CD8-positive, alpha-beta memory T cell (primary cell): ENCODE measurements around the gene KCNH6. TPM values are rescaled to one million over a fixed set of nuclear protein-coding genes. Genes with fewer than 3 reads are reported as not detected.

Experiments
- CTCF ChIA-PET: fragments of 350-600 bp; sonication (Branson Sonifier 250); formaldehyde crosslinking; loops from one replicate; lab custom pipeline; 2021; ENCODE audit warnings: antibody characterized with exemption; lab: Charles Lee
- POLR2A ChIA-PET: fragments of 350-600 bp; sonication (Branson Sonifier 250); formaldehyde crosslinking; loops from one replicate; lab custom pipeline; 2021; ENCODE audit warnings: antibody characterized with exemption; lab: Charles Lee
- DNase-seq, 5 donors: peaks; one replicate each; pipeline versions ENCODE4 v3.0.0 to v3.0.0-alpha.2; 2020 to 2022; ENCODE audit warnings: mixed read lengths in 1 of 5
- H3K27ac ChIP-seq: one replicate; pipeline ENCODE4 v1.7.0; 2013; ENCODE audit warnings: low read depth, mild to moderate bottlenecking, low read length, moderate library complexity
- H3K27me3 ChIP-seq: 2 replicates; pipeline ENCODE4 v1.7.0; 2013; ENCODE audit warnings: low read length, mild to moderate bottlenecking; ENCODE audit not compliant: insufficient read depth, poor library complexity, severe bottlenecking
- H3K36me3 ChIP-seq: 2 replicates; pipeline ENCODE4 v1.7.0; 2013; ENCODE audit warnings: mild to moderate bottlenecking, low read length, moderate library complexity; ENCODE audit not compliant: insufficient read depth
- H3K4me1 ChIP-seq: 2 replicates; pipeline ENCODE4 v1.7.0; 2013; ENCODE audit warnings: mild to moderate bottlenecking, low read length, moderate library complexity; ENCODE audit not compliant: insufficient read depth
- H3K4me3 ChIP-seq: 2 replicates; pipeline ENCODE4 v1.7.0; 2013; ENCODE audit warnings: mild to moderate bottlenecking, low read length
- H3K9me3 ChIP-seq: 2 replicates; pipeline ENCODE4 v1.7.0; 2013; ENCODE audit warnings: mild to moderate bottlenecking, low read length
- H3K27ac Mint-ChIP-seq, 8 donors: one replicate each; pipeline ENCODE4 v1.8.0; 2020 to 2021; ENCODE audit warnings: mixed read lengths in 8 of 8, mild to moderate bottlenecking in 6 of 8, inconsistent platforms in 3 of 8, moderate library complexity in 3 of 8
- H3K27me3 Mint-ChIP-seq, 2 donors: one replicate each; pipeline ENCODE4 v1.8.0; 2020 to 2021; ENCODE audit warnings: mixed read lengths in 2 of 2, mild to moderate bottlenecking in 1 of 2, moderate library complexity in 1 of 2
- H3K36me3 Mint-ChIP-seq, 3 donors: one replicate each; pipeline ENCODE4 v1.8.0; 2020 to 2021; ENCODE audit warnings: mixed read lengths in 3 of 3, inconsistent platforms in 1 of 3, mild to moderate bottlenecking in 1 of 3
- H3K4me1 Mint-ChIP-seq, 3 donors: one replicate each; pipeline ENCODE4 v1.8.0; 2020 to 2021; ENCODE audit warnings: mixed read lengths in 3 of 3, inconsistent platforms in 1 of 3, mild to moderate bottlenecking in 1 of 3
- H3K4me3 Mint-ChIP-seq, 7 donors: one replicate each; pipeline ENCODE4 v1.8.0; 2020 to 2021; ENCODE audit warnings: mixed read lengths in 7 of 7, mild to moderate bottlenecking in 6 of 7, moderate library complexity in 4 of 7, inconsistent platforms in 2 of 7
- H3K9me3 Mint-ChIP-seq, 5 donors: one replicate each; pipeline ENCODE4 v1.8.0; 2020 to 2022; ENCODE audit warnings: mixed read lengths in 5 of 5, mild to moderate bottlenecking in 3 of 5, moderate library complexity in 2 of 5, inconsistent platforms in 1 of 5
- polyA plus RNA-seq: library from polyadenylated mRNA; unstranded; fragments of 300-500 nt; fragmentation: Illumina TruSeq; gene quantifications from one replicate; pipeline ENCODE4 v1.2.3, GENCODE V29; 2021
- total RNA-seq, 2 experiments: library from RNA; stranded (reverse); gene quantifications; one replicate each; pipeline ENCODE4 v1.2.3, GENCODE V29; 2021

The KCNH6 gene
- total and polyA plus RNA-seq, 3 experiments from 2014 or later, result not detected

DNA sequence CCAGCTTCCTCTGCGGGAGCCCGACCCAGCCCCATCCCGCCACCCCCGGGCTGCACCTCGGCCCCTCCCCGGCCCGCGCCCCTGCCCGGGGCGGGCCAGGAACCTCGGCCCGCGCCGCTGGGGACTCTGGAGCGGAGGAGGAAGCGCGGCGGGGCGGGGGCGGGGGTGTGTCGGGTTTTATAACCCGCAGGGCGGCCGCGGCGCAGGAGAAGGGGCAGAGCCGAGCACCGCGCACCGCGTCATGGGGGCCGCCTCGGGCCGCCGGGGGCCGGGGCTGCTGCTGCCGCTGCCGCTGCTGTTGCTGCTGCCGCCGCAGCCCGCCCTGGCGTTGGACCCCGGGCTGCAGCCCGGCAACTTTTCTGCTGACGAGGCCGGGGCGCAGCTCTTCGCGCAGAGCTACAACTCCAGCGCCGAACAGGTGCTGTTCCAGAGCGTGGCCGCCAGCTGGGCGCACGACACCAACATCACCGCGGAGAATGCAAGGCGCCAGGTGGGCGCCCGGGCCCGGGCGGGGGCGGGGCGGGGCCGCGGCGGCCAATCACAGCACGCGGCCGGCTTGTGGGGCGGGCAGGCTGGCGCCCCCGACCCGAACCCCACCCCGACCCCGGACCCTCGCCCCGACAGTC lies 46.2 kb upstream of the KCNH6 start, which contains the start of gene ACE:
Gene ACE, plus strand, starts transcription at position 208 of the 626 bp plus-strand sequence. Its CDS starts 34 bp downstream, at position 242.
- Mint-ChIP-seq H3K36me3 (peaks cover 0 to 2% (median 0%) of the 10 kb centered on the region in 3 donors), H3K27me3 (peaks cover 7 to 10% of the 10 kb centered on the region in 2 donors), H3K4me1 (peaks cover 14 to 31% (median 14%) of the 10 kb centered on the region in 3 donors), H3K9me3 (peaks cover 0 to 4% (median 0%) of the 10 kb centered on the region in 5 donors), H3K4me3 (peak within 1 kb of the TSS; percentile 75 to 86 (median 80)), H3K27ac (peak within 1 kb of the TSS in 5 of 8 donors; percentile 34 to 88 (median 47))
- ChIA-PET POLR2A (interaction anchor here (0.9 to 3.3 kb wide), 3 partner anchors 31 to 50 kb away, joined by 3 to 19 read pairs (median 6); partner anchors contain the start of gene CYB561), CTCF (interaction anchor here (0.8 to 9.6 kb wide), 9 partner anchors 11 to 145 kb away, joined by 3 to 206 read pairs (median 14); partner anchors contain the start of gene CYB561)
- Histone ChIP-seq H3K4me3 (no peak within 1 kb of the TSS), H3K4me1 (peaks cover 14% of the 10 kb centered on the region), H3K9me3 (no peaks in the 10 kb centered on the region), H3K36me3 (no peaks in the 10 kb centered on the region), H3K27me3 (peaks cover 7% of the 10 kb centered on the region), H3K27ac (no peak within 1 kb of the TSS)
- peak; percentile 8 to 69 (median 30) for DNase-seq

DNA sequence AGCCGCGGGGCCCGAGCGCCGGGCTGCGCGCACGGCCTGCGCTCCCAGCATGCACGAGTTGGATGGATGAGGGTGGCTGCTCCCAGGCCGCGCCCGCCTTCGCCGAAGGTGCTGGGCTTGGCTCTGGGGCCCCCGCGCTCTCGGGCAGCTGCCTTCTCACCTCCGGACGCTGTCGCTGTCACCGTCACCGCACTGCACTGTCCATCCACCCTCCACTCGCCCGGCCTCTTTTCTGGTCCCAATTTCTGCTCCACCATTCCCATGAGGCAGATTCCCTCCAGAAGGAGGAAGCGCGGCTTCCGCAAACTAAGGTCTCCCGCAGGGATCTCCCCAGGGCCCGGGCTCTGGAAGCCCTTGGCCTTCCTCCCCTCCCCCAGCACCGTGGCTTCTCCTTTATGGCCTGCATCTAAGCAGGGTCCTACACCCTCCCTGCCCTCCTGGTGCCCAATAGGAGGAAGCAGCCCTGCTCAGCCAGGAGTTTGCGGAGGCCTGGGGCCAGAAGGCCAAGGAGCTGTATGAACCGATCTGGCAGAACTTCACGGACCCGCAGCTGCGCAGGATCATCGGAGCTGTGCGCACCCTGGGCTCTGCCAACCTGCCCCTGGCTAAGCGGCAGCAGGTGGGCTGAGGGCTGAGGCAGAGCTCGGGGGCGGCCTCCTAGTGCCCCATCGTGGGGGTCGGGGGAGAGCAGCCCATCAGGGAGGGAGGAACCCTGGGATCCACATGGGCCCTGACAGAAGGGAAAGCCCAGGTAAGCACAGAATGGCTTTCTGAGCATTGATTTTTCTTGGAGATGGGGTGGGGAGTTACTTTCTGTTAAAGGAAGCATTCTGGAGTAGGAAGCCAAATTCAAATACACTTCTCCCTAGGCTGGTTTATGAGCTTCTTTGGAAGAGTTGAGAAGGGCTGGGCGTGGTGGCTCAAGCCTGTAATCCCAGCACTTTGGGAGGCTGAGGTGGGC lies 45.4 kb upstream of the KCNH6 start:
- Mint-ChIP-seq H3K9me3 (peaks cover 0 to 4% (median 0%) of the 10 kb centered on the region in 5 donors), H3K27ac (peak overlapping the region in 5 of 8 donors; percentile 34 to 88 (median 47)), H3K27me3 (peaks cover 7 to 10% of the 10 kb centered on the region in 2 donors), H3K4me3 (peak overlapping the region; percentile 75 to 86 (median 80)), H3K36me3 (peaks cover 0 to 8% (median 0%) of the 10 kb centered on the region in 3 donors), H3K4me1 (peaks cover 14 to 31% (median 14%) of the 10 kb centered on the region in 3 donors)
- no peak overlapping the region for H3K4me3 ChIP-seq
- DNase-seq, result no peak
- ChIA-PET POLR2A (interaction anchor here (0.5 to 3.3 kb wide), 7 partner anchors 32 to 361 kb away, joined by 3 to 19 read pairs (median 4); partner anchors contain the start of gene CYB561), CTCF (interaction anchor here (0.9 to 9.6 kb wide), 24 partner anchors 9 to 144 kb away, joined by 3 to 206 read pairs (median 6); partner anchors contain the start of genes CYB561, DCAF7, MAP3K3 and TACO1)
- H3K27ac ChIP-seq, result no peak overlapping the region
- H3K27me3 ChIP-seq, result peaks cover 7% of the 10 kb centered on the region
- peaks cover 14% of the 10 kb centered on the region for H3K4me1 ChIP-seq
- H3K36me3 ChIP-seq, result no peaks in the 10 kb centered on the region
- no peaks in the 10 kb centered on the region for H3K9me3 ChIP-seq

DNA sequence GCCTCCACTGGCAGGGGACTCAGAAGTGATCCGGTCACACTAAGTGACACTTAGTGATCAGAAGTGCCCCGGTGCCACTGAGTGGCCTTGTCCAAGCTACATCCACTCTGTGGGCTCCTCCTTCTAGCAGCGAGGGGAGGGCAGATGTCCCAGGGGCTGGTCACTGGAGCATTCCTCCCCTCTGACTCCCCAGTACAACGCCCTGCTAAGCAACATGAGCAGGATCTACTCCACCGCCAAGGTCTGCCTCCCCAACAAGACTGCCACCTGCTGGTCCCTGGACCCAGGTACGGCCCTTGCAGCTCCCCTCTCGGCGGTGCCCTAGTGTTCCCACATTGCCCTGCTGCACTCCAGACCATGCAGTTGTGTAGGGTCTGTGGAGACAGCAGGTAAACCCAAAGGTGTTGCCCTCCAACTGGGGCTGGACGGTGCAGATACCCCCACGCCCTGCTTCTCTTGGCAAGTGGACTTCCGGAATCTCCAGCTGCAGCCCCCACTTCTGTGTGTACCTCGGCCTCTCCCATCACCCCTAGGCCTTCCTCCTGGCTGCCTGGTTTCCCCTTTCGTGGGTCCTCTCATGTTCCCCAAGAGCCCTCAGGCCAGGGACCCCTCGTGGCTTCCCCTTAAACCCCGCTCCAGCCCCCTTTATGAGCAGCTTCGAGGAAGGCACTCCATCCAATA lies 44.2 kb upstream of the KCNH6 start:
- H3K4me1 ChIP-seq, result peaks cover 14% of the 10 kb centered on the region
- H3K27me3 ChIP-seq, result peaks cover 7% of the 10 kb centered on the region
- Mint-ChIP-seq H3K27ac (peak overlapping the region in 2 of 8 donors; percentile 51 to 74), H3K36me3 (peaks cover 0 to 15% (median 0%) of the 10 kb centered on the region in 3 donors), H3K4me3 (peak overlapping the region in 6 of 7 donors; percentile 67 to 87 (median 72)), H3K27me3 (peaks cover 7 to 9% of the 10 kb centered on the region in 2 donors), H3K9me3 (peaks cover 0 to 4% (median 0%) of the 10 kb centered on the region in 5 donors), H3K4me1 (peaks cover 14 to 31% (median 14%) of the 10 kb centered on the region in 3 donors)
- H3K27ac ChIP-seq, result no peak overlapping the region
- CTCF ChIA-PET, result interaction anchor here (0.7 to 9.6 kb wide), 25 partner anchors 8 to 232 kb away, joined by 3 to 206 read pairs (median 5); partner anchors contain the start of genes CYB561, DCAF7, MAP3K3 and TACO1
- DNase-seq, result peak; percentile 54 to 87 (median 70)
- H3K4me3 ChIP-seq, result no peak overlapping the region
- no peaks in the 10 kb centered on the region for H3K36me3 ChIP-seq
- POLR2A ChIA-PET, result interaction anchor here (1.1 to 3.3 kb wide), 4 partner anchors 33 to 132 kb away, joined by 4 to 19 read pairs (median 6); partner anchors contain the start of gene CYB561
- no peaks in the 10 kb centered on the region for H3K9me3 ChIP-seq

DNA sequence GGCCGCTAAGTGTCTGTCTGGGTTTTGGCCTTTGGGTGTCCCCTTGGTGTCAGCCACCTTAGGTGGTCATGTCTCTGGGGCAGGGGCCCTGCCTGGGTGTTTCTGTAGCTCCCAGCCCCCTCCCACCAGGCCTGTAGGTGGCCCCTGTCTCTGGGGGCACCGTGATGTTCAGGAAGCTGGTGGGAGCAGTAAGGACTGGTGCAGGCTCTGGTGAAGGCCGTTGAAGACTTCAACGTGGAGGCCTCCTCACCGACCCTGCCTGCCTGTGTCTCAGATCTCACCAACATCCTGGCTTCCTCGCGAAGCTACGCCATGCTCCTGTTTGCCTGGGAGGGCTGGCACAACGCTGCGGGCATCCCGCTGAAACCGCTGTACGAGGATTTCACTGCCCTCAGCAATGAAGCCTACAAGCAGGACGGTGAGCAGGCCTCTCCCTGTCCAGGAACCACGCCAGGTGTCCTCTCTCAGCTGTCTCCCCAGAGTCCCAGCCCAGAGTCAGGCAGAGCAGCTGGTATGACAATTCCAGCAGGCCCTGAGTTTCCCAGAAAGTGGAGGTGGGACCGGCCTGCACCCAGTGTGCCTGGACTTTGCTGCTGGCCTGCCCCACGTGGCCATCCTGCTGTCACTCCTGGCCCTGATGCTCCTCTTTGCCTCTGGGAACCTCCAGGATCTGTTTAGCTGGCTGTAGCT lies 43.5 kb upstream of the KCNH6 start:
- no peaks in the 10 kb centered on the region for H3K36me3 ChIP-seq
- Mint-ChIP-seq H3K9me3 (peaks cover 0 to 4% (median 0%) of the 10 kb centered on the region in 5 donors), H3K4me1 (peaks cover 14 to 31% (median 14%) of the 10 kb centered on the region in 3 donors), H3K27ac (no peak overlapping the region), H3K36me3 (peaks cover 0 to 15% (median 0%) of the 10 kb centered on the region in 3 donors), H3K27me3 (peaks cover 4 to 7% of the 10 kb centered on the region in 2 donors), H3K4me3 (peak overlapping the region in 1 of 7 donors; percentile 75)
- H3K27me3 ChIP-seq, result peaks cover 7% of the 10 kb centered on the region
- no peak for DNase-seq
- H3K4me1 ChIP-seq, result peaks cover 14% of the 10 kb centered on the region
- H3K9me3 ChIP-seq, result no peaks in the 10 kb centered on the region
- ChIA-PET POLR2A (interaction anchor here (0.5 to 1.9 kb wide), 4 partner anchors 49 to 191 kb away, joined by 4 to 9 read pairs (median 8); no protein-coding TSS in a partner anchor), CTCF (interaction anchor here (0.7 to 9.6 kb wide), 19 partner anchors 8 to 231 kb away, joined by 3 to 206 read pairs (median 7); partner anchors contain the start of gene CYB561)
- H3K27ac ChIP-seq, result no peak overlapping the region
- no peak overlapping the region for H3K4me3 ChIP-seq

- Histone ChIP-seq H3K9me3 (no peaks in the 10 kb centered on the region), H3K4me1 (peaks cover 14% of the 10 kb centered on the region), H3K4me3 (no peak overlapping the region), H3K27ac (no peak overlapping the region), H3K36me3 (no peaks in the 10 kb centered on the region), H3K27me3 (peaks cover 7% of the 10 kb centered on the region)
- H3K36me3 Mint-ChIP-seq, result peaks cover 0 to 16% (median 0%) of the 10 kb centered on the region in 3 donors
- H3K4me1 Mint-ChIP-seq, result peaks cover 12 to 27% (median 14%) of the 10 kb centered on the region in 3 donors
- H3K9me3 Mint-ChIP-seq, result peaks cover 0 to 4% (median 0%) of the 10 kb centered on the region in 5 donors
- H3K4me3 Mint-ChIP-seq, result no peak overlapping the region
- H3K27ac Mint-ChIP-seq, result no peak overlapping the region
- peaks cover 4 to 7% of the 10 kb centered on the region in 2 donors for H3K27me3 Mint-ChIP-seq
- no peak for DNase-seq
- ChIA-PET CTCF (interaction anchor here (1.3 to 9.6 kb wide), 8 partner anchors 17 to 132 kb away, joined by 4 to 206 read pairs (median 30); partner anchors contain the start of gene CYB561), POLR2A (interaction anchor here (0.5 kb wide), 1 partner anchor 50 kb away, joined by 8 read pairs; no protein-coding TSS in a partner anchor)
Observed at GRCh38 chr17:63480192-63480784, 42.9 kb upstream of the KCNH6 start.

- H3K27me3 ChIP-seq, result peaks cover 7% of the 10 kb centered on the region
- no peaks in the 10 kb centered on the region for H3K36me3 ChIP-seq
- POLR2A ChIA-PET, result no interaction called here
- no peak overlapping the region for H3K27ac ChIP-seq
- no peak overlapping the region for H3K4me3 Mint-ChIP-seq
- H3K27ac Mint-ChIP-seq, result no peak overlapping the region
- no peak for DNase-seq
- peaks cover 14% of the 10 kb centered on the region for H3K4me1 ChIP-seq
- peaks cover 0 to 2% (median 0%) of the 10 kb centered on the region in 5 donors for H3K9me3 Mint-ChIP-seq
- peaks cover 0 to 19% (median 0%) of the 10 kb centered on the region in 3 donors for H3K36me3 Mint-ChIP-seq
- peaks cover 4% of the 10 kb centered on the region in 2 donors for H3K27me3 Mint-ChIP-seq
- H3K4me3 ChIP-seq, result no peak overlapping the region
- H3K9me3 ChIP-seq, result no peaks in the 10 kb centered on the region
- peaks cover 12 to 22% (median 14%) of the 10 kb centered on the region in 3 donors for H3K4me1 Mint-ChIP-seq
- CTCF ChIA-PET, result interaction anchor here (1.2 to 9.6 kb wide), 7 partner anchors 34 to 131 kb away, joined by 3 to 206 read pairs (median 42); partner anchors contain the start of gene CYB561
Observed at GRCh38 chr17:63480826-63481487, 42.2 kb upstream of the KCNH6 start.
